GM06990 (cell line): ENCODE measurements around the gene EMILIN2.

ENCODE experiments used
- DNase-seq: peaks from one replicate; pipeline ENCODE4 v3.0.0-alpha.2; 2011; ENCODE audit not compliant: insufficient read length; ENCODE audit errors: extremely low read depth
- H3K27me3 ChIP-seq: replicated peaks from 2 replicates; pipeline ENCODE4 v1.6.0; 2011; ENCODE audit warnings: low read length; ENCODE audit not compliant: control insufficient read depth, insufficient read depth
- H3K36me3 ChIP-seq: 2 replicates; pipeline ENCODE4 v1.5.1; 2011; ENCODE audit warnings: low read length; ENCODE audit not compliant: control insufficient read depth, insufficient read depth
- H3K4me3 ChIP-seq: replicated peaks from 2 replicates; pipeline ENCODE4 v1.5.1; 2011; ENCODE audit warnings: low read depth, mild to moderate bottlenecking, control low read depth, low read length
- CTCF ChIP-seq: IDR thresholded peaks from 2 replicates; pipeline ENCODE4 v1.5.1; 2011; ENCODE audit warnings: low read length, control low read depth, mild to moderate bottlenecking, inconsistent platforms; ENCODE audit not compliant: insufficient read depth, poor library complexity, severe bottlenecking

The EMILIN2 gene

GRCh38 chr18:2896990-2897389 is 50.2 kb downstream of the EMILIN2 start:
- no peak for TF ChIP-seq CTCF

GRCh38 chr18:2897448-2898185 is 50.8 kb downstream of the EMILIN2 start:
- no peaks in the 10 kb centered on the region for H3K27me3 ChIP-seq
- no peak for DNase-seq
- no peak for TF ChIP-seq CTCF

More at GRCh38 chr18:2896990-2897389, 50.2 kb downstream of the EMILIN2 start:
- no peak overlapping the region for H3K4me3 ChIP-seq
- no peaks in the 10 kb centered on the region for H3K36me3 ChIP-seq
- H3K27me3 ChIP-seq, result no peaks in the 10 kb centered on the region
- no peak for DNase-seq

GRCh38 chr18:2898186-2898640 is 51.4 kb downstream of the EMILIN2 start:
- Histone ChIP-seq H3K27me3 (no peaks in the 10 kb centered on the region), H3K36me3 (no peaks in the 10 kb centered on the region), H3K4me3 (no peak overlapping the region)
- no peak for DNase-seq
- TF ChIP-seq CTCF, result no peak

More at GRCh38 chr18:2897448-2898185, 50.8 kb downstream of the EMILIN2 start:
- H3K4me3 ChIP-seq, result no peak overlapping the region
- no peaks in the 10 kb centered on the region for H3K36me3 ChIP-seq

- no peaks in the 10 kb centered on the region for H3K27me3 ChIP-seq
- no peak for TF ChIP-seq CTCF
- no peak overlapping the region for H3K4me3 ChIP-seq
- DNase-seq, result no peak
- no peaks in the 10 kb centered on the region for H3K36me3 ChIP-seq
Observed at GRCh38 chr18:2900684-2901422, 54.0 kb downstream of the EMILIN2 start.

- no peaks in the 10 kb centered on the region for H3K36me3 ChIP-seq
- H3K4me3 ChIP-seq, result no peak overlapping the region
- TF ChIP-seq CTCF, result no peak
- no peaks in the 10 kb centered on the region for H3K27me3 ChIP-seq
- no peak for DNase-seq
Observed at GRCh38 chr18:2901423-2901985, 54.7 kb downstream of the EMILIN2 start.
